HG03108 (cell line): ENCODE results near the gene GPR61.

Experiments
- ATAC-seq: cut with Tn5 transposase; IDR thresholded peaks from one replicate; pipeline ENCODE4 v1.9.1; 2021; ENCODE audit warnings: moderate library complexity; ENCODE audit not compliant: unreplicated experiment

Gene GPR61

GRCh38 chr1:109535481-109535880 lies 4.2 kb upstream of the GPR61 start:
- ATAC-seq, result no peak

- ATAC-seq, result no peak
Observed at GRCh38 chr1:109535971-109536491, 3.6 kb upstream of the GPR61 start.

GRCh38 chr1:109537450-109538178 lies 2.1 kb upstream of the GPR61 start:
- no peak for ATAC-seq

GRCh38 chr1:109538827-109539555 lies 681 bp upstream of the GPR61 start:
- ATAC-seq, result no peak

GRCh38 chr1:109541102-109541501 lies 1.4 kb downstream of the GPR61 start:
- no peak for ATAC-seq

- ATAC-seq, result no peak
Observed at GRCh38 chr1:109542657-109543056, 3.0 kb downstream of the GPR61 start.

GRCh38 chr1:109543283-109543987 lies 3.8 kb downstream of the GPR61 start:
- no peak for ATAC-seq

- no peak for ATAC-seq
Observed at GRCh38 chr1:109543988-109544735, 4.5 kb downstream of the GPR61 start.

GRCh38 chr1:109546311-109547109 lies 6.8 kb downstream of the GPR61 start:
- ATAC-seq, result peak; percentile 37

- no peak for ATAC-seq
Observed at GRCh38 chr1:109547463-109548320, 8.0 kb downstream of the GPR61 start.

GRCh38 chr1:109548321-109549267 lies 8.9 kb downstream of the GPR61 start, which contains the start of gene GNAI3:
GNAI3 (plus strand) TSS chr1:109548615; CDS start chr1:109548721, 106 bp downstream.
- ATAC-seq, result peak; percentile 91

GRCh38 chr1:109556563-109556962 lies 16.9 kb downstream of the GPR61 start:
- no peak for ATAC-seq

GRCh38 chr1:109557520-109557919 lies 17.8 kb downstream of the GPR61 start:
- ATAC-seq, result no peak

GRCh38 chr1:109559995-109560394 lies 20.3 kb downstream of the GPR61 start:
- no peak for ATAC-seq

- ATAC-seq, result no peak
Observed at GRCh38 chr1:109564194-109564878, 24.7 kb downstream of the GPR61 start.

- no peak for ATAC-seq
Observed at GRCh38 chr1:109565241-109565640, 25.6 kb downstream of the GPR61 start.

GRCh38 chr1:109566982-109567381 lies 27.3 kb downstream of the GPR61 start:
- ATAC-seq, result no peak
